ENCODE data around the gene PCDHB9.
"Not testable (repeated sequence)": the region's sequence is repeated elsewhere in the genome, so short reads cannot be mapped to it uniquely, and the experiment has no call there.

Gene PCDHB9

GRCh38 chr5:141192110-141192725, 5.3 kb downstream of the PCDHB9 start, which contains the start of gene PCDHB10:
Gene PCDHB10 (plus strand): TSS chr5:141192353. CDS start chr5:141192553, 200 bp downstream.
- DNase-seq (ENCODE audit: low spot score): peak; percentile 43
- TF ChIP-seq, protein P1, sequence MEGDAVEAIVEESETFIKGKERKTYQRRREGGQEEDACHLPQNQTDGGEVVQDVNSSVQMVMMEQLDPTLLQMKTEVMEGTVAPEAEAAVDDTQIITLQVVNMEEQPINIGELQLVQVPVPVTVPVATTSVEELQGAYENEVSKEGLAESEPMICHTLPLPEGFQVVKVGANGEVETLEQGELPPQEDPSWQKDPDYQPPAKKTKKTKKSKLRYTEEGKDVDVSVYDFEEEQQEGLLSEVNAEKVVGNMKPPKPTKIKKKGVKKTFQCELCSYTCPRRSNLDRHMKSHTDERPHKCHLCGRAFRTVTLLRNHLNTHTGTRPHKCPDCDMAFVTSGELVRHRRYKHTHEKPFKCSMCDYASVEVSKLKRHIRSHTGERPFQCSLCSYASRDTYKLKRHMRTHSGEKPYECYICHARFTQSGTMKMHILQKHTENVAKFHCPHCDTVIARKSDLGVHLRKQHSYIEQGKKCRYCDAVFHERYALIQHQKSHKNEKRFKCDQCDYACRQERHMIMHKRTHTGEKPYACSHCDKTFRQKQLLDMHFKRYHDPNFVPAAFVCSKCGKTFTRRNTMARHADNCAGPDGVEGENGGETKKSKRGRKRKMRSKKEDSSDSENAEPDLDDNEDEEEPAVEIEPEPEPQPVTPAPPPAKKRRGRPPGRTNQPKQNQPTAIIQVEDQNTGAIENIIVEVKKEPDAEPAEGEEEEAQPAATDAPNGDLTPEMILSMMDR (IDR thresholded peaks at IDR 0.05; ENCODE audit: extremely low read depth, insufficient read depth, missing control alignments): peak; percentile 38

GRCh38 chr5:141194332-141194731, 7.4 kb downstream of the PCDHB9 start:
- DNase-seq (ENCODE audit: low spot score); in situ Hi-C loops (cut with MboI; ENCODE audit: low pct_unique_long_range_greater_than_20kb, low sequenced_read_pairs, unreplicated experiment): not testable (repeated sequence)

More at GRCh38 chr5:141192110-141192725, 5.3 kb downstream of the PCDHB9 start, which contains the start of gene PCDHB10:
- in situ Hi-C loops (cut with MboI; ENCODE audit: low pct_unique_long_range_greater_than_20kb, low sequenced_read_pairs, unreplicated experiment): no loop called here

DNA sequence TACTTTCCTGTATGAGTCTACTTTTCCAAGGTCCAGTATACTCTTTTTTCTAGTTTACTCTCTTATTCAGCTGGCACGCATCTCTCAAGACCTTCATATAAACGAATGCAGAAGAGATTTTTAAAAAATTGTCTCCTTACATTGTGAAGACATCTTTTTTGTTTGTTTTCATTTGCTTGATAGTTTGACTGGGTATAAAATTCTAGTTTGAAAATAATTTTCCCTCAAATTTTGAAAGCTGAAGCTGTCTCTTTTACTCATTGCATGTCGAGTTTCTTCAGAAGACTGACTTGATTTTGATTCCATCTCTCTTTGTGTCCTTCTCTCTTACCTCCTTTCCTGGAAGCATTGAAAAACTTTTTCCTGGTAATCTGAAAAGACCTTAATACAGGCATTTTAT, 9.4 kb downstream of the PCDHB9 start:
- DNase-seq (ENCODE audit: low spot score): no peak
- TF ChIP-seq, protein P1 (IDR thresholded peaks at IDR 0.05; ENCODE audit: extremely low read depth, insufficient read depth, missing control alignments): no peak
- in situ Hi-C loops (cut with MboI; ENCODE audit: low pct_unique_long_range_greater_than_20kb, low sequenced_read_pairs, unreplicated experiment): no loop called here

DNA sequence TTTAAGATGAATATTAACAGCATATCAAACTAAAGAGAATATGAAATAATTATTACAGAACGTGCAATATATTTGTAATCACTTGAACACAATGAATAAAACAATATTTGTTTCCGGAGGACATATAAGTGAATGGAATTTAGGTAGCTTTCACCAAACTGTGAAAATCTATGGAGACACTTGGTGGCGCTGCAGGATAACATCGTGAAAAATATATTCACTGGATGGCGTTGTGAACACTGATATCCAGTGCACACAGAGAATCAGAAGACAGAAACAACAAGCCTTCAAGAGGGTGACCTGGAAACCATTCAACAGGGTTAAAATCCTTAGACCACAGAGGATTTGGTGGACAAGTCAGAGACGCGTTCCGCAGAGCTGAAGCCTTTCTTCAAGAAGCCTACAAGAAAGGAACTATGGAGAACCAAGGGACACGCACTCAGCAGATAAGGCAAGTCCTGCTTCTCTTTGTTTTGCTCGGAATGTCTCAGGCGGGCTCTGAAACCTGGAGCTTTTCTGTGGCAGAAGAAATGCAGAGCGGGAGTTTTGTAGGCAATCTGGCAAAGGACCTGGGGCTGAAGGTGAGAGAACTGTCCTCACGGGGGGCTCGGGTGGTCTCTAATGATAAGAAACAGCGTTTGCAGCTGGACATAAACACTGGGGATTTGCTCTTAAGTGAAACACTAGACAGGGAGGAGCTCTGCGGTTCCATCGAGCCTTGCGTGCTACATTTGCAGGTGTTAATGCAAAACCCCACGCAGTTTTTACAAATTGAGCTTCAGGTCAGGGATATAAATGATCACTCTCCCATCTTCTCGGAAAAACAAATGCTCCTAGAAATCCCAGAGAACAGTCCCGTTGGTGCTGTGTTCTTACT, 12.6 kb downstream of the PCDHB9 start, which contains the start of gene PCDHB11:
TSS of gene PCDHB11 (plus strand) at position 269 of the 877 bp plus-strand sequence. CDS start at position 417, 148 bp downstream.
- no peak for DNase-seq (ENCODE audit: low spot score)
- TF ChIP-seq, protein P1 (IDR thresholded peaks at IDR 0.05; ENCODE audit: extremely low read depth, insufficient read depth, missing control alignments): no peak
- in situ Hi-C loops (cut with MboI; ENCODE audit: low pct_unique_long_range_greater_than_20kb, low sequenced_read_pairs, unreplicated experiment): no loop called here

DNA sequence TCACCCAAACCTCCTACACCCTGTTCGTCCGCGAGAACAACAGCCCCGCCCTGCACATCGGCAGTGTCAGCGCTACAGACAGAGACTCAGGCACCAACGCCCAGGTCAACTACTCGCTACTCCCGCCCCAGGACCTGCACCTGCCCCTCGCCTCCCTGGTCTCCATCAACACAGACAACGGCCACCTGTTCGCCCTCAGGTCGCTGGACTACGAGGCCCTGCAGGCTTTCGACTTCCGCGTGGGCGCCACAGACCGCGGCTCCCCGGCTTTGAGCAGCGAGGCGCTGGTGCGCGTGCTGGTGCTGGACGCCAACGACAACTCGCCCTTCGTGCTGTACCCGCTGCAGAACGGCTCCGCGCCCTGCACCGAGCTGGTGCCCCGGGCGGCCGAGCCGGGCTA, 14.2 kb downstream of the PCDHB9 start:
- in situ Hi-C loops (cut with MboI; ENCODE audit: low pct_unique_long_range_greater_than_20kb, low sequenced_read_pairs, unreplicated experiment); DNase-seq (ENCODE audit: low spot score): not testable (repeated sequence)

GRCh38 chr5:141201646-141202045, 14.7 kb downstream of the PCDHB9 start:
- DNase-seq (ENCODE audit: low spot score); in situ Hi-C loops (cut with MboI; ENCODE audit: low pct_unique_long_range_greater_than_20kb, low sequenced_read_pairs, unreplicated experiment): not testable (repeated sequence)

DNA sequence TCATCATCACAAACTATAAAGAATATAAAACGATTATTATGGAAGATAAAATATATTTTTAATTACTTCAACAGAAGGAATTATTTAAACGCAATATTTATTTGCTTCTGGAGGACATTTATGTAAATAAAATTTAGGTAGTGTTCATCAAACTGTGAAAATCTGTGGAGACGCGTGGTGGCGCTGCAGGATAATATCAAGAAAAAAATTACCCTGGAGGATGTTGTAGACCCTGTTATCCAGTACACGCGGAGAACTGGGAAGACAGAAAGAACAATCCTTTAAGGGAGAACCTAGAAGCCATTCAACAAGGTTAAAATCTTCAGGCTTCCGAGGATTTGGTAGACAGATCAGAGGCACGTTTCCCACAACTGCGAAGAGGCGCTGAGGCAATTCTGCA, 21.5 kb downstream of the PCDHB9 start, which contains the start of gene PCDHB12:
TSS of gene PCDHB12 (plus strand) at position 242 of the 400 bp plus-strand sequence. CDS start 189 bp downstream, outside the sequence.
- in situ Hi-C loops (cut with MboI; ENCODE audit: low pct_unique_long_range_greater_than_20kb, low sequenced_read_pairs, unreplicated experiment): no loop called here
- TF ChIP-seq, protein P1 (IDR thresholded peaks at IDR 0.05; ENCODE audit: extremely low read depth, insufficient read depth, missing control alignments): peak; percentile 9
- DNase-seq (ENCODE audit: low spot score): no peak

DNA sequence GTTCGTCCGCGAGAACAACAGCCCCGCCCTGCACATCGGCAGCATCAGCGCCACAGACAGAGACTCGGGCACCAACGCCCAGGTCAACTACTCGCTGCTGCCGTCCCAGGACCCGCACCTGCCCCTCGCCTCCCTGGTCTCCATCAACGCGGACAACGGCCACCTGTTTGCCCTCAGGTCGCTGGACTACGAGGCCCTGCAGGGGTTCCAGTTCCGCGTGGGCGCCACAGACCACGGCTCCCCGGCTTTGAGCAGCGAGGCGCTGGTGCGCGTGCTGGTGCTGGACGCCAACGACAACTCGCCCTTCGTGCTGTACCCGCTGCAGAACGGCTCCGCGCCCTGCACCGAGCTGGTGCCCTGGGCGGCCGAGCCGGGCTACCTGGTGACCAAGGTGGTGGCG, 23.3 kb downstream of the PCDHB9 start:
- in situ Hi-C loops (cut with MboI; ENCODE audit: low pct_unique_long_range_greater_than_20kb, low sequenced_read_pairs, unreplicated experiment); DNase-seq (ENCODE audit: low spot score): not testable (repeated sequence)

DNA sequence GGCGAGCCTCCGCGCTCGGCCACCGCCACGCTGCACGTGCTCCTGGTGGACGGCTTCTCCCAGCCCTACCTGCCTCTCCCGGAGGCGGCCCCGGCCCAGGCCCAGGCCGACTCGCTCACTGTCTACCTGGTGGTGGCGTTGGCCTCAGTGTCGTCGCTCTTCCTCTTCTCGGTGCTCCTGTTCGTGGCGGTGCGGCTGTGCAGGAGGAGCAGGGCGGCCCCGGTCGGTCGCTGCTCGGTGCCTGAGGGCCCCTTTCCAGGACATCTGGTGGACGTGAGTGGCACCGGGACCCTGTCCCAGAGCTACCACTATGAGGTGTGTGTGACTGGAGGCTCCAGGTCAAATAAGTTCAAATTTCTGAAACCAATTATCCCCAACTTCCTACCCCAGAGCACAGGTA, 23.9 kb downstream of the PCDHB9 start:
- DNase-seq (ENCODE audit: low spot score); in situ Hi-C loops (cut with MboI; ENCODE audit: low pct_unique_long_range_greater_than_20kb, low sequenced_read_pairs, unreplicated experiment): not testable (repeated sequence)

DNA sequence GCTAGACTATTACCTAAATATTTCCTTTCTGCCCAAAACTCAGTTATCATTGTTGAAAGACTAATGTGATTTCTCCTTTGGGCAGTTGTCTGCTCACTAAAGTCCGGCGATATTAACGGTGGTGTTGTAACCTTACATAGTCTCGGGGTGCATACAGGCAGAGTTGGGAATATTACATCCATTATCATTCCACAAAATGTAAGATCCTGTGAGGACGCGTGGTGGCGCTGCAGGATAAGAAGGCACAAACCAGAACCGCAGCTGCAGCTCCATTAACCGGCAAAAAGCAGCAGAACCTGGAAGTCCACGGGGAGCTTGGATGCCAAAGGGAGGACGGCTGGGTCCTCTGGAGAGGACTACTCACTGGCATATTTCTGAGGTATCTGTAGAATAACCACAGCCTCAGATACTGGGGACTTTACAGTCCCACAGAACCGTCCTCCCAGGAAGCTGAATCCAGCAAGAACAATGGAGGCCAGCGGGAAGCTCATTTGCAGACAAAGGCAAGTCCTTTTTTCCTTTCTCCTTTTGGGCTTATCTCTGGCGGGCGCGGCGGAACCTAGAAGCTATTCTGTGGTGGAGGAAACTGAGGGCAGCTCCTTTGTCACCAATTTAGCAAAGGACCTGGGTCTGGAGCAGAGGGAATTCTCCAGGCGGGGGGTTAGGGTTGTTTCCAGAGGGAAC, 26.8 kb downstream of the PCDHB9 start, which contains the start of gene PCDHB13:
TSS of gene PCDHB13 (plus strand) at position 264 of the 684 bp plus-strand sequence. CDS start at position 469, 205 bp downstream.
- DNase-seq (ENCODE audit: low spot score); in situ Hi-C loops (cut with MboI; ENCODE audit: low pct_unique_long_range_greater_than_20kb, low sequenced_read_pairs, unreplicated experiment): not testable (repeated sequence)

DNA sequence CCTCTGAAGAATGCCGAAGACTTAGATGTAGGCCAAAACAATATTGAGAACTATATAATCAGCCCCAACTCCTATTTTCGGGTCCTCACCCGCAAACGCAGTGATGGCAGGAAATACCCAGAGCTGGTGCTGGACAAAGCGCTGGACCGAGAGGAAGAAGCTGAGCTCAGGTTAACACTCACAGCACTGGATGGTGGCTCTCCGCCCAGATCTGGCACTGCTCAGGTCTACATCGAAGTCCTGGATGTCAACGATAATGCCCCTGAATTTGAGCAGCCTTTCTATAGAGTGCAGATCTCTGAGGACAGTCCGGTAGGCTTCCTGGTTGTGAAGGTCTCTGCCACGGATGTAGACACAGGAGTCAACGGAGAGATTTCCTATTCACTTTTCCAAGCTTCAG, 27.6 kb downstream of the PCDHB9 start:
- in situ Hi-C loops (cut with MboI; ENCODE audit: low pct_unique_long_range_greater_than_20kb, low sequenced_read_pairs, unreplicated experiment); DNase-seq (ENCODE audit: low spot score): not testable (repeated sequence)

DNA sequence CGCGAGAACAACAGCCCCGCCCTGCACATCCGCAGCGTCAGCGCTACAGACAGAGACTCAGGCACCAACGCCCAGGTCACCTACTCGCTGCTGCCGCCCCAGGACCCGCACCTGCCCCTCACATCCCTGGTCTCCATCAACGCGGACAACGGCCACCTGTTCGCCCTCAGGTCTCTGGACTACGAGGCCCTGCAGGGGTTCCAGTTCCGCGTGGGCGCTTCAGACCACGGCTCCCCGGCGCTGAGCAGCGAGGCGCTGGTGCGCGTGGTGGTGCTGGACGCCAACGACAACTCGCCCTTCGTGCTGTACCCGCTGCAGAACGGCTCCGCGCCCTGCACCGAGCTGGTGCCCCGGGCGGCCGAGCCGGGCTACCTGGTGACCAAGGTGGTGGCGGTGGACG, 28.5 kb downstream of the PCDHB9 start:
- DNase-seq (ENCODE audit: low spot score); in situ Hi-C loops (cut with MboI; ENCODE audit: low pct_unique_long_range_greater_than_20kb, low sequenced_read_pairs, unreplicated experiment): not testable (repeated sequence)

Data from GM13977 (cell line).